ENCODE measurements around the gene PHLDB3. TPM values are rescaled to one million over a fixed set of nuclear protein-coding genes. Genes with fewer than 3 reads are reported as not detected.

The PHLDB3 gene
- total and polyA plus RNA-seq, 2 of the 4 experiments (the other 2 are of a cell fraction): 2.9 to 10.6 TPM

DNA sequence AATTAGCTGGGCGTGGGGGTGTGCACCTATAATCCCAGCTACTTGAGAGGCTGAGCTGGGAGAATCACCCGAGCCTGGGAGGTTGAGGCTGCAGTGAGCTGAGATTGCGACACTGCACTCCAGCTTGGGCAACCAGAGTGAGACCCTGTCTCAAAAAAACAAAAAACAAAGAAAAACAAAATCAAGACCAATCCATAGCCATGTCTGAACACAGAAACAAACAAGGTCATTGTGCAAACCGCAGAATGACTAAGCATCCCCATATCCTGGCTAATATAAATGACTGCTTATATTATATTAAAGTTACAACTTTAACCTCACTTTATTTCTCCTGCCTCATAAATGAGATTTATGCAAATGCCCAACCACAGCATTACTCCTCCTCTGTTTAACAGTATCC is 36.8 kb downstream of the PHLDB3 start:
- no peak for ATAC-seq (ENCODE audit: low read depth)
- peak overlapping the region; percentile 48 for H2BK5ac ChIP-seq (ENCODE audit: low read depth, low read length, poor library complexity, severe bottlenecking)
- DNase-seq: peak; percentile 70
- H4K8ac ChIP-seq (ENCODE audit: low read depth in 2 of 2, low read length in 2 of 2): peak overlapping the region; percentile 16 to 69; a peak in 2 of 4 replicates
- H4K20me1 ChIP-seq (ENCODE audit: insufficient read depth, low read length): no peaks in the 10 kb centered on the region
- peak overlapping the region; percentile 46 for H3K4me2 ChIP-seq (ENCODE audit: low read depth, low read length)
- H3K18ac ChIP-seq (ENCODE audit: low read depth, low read length): peak overlapping the region; percentile 60; the same call in 1 of the 2 replicates
- H3K56ac ChIP-seq (ENCODE audit: extremely low read depth, insufficient read depth, low read length): no peak overlapping the region
- H3K9ac ChIP-seq (ENCODE audit: low read depth, low read length): no peak overlapping the region
- H3K14ac ChIP-seq (replicated peaks; ENCODE audit: low read depth, low read length): no peak overlapping the region; the same call in 1 of the 2 replicates
- CTCF ChIA-PET: no interaction called here
- intact Hi-C loops (cut with micrococcal nuclease): no loop called here
- 0 out of 2 replicates have a peak overlapping the region, but pooled peaks have one; percentile 44 for H4K5ac ChIP-seq (ENCODE audit: low read depth, low read length)
- no peak overlapping the region for H2AK9ac ChIP-seq (replicated peaks; ENCODE audit: low read depth, low read length, poor library complexity)
- dilution Hi-C loops (cut with HindIII; ENCODE audit: low sequenced_read_pairs, unreplicated experiment): no loop called here
- 80% methylated on average over 1 of the region's 4 CpGs; no CpG with 5 or more reads in 1 of the 2 experiments for WGBS, 2 experiments (ENCODE audit: extremely low coverage in 2 of 2, insufficient read length in 1 of 2)
- H3K4ac ChIP-seq (ENCODE audit: low read depth, low read length): peak overlapping the region; percentile 79
- H3K9me1 ChIP-seq (ENCODE audit: insufficient read depth, low read length): peaks cover 12% of the 10 kb centered on the region
- TF ChIP-seq FOS (IDR thresholded peaks at IDR 0.05; ENCODE audit: low read depth, low read length) (0 out of 2 replicates have a peak, but pooled peaks have one; percentile 3), NFE2L2 (IDR thresholded peaks at IDR 0.05; ENCODE audit: low read depth, low read length) (peak; percentile 65; the same call in 1 of the 2 replicates), MAFK (IDR thresholded peaks at IDR 0.05; ENCODE audit: low read depth, low read length) (peak; percentile 3; the same call in 1 of the 2 replicates), CEBPB (IDR thresholded peaks at IDR 0.05; ENCODE audit: low read depth, low read length) (peak; percentile 88), SMC3 (IDR thresholded peaks at IDR 0.05; ENCODE audit: low read depth, low read length) (no peak)
- TF ChIP-seq, protein P1, sequence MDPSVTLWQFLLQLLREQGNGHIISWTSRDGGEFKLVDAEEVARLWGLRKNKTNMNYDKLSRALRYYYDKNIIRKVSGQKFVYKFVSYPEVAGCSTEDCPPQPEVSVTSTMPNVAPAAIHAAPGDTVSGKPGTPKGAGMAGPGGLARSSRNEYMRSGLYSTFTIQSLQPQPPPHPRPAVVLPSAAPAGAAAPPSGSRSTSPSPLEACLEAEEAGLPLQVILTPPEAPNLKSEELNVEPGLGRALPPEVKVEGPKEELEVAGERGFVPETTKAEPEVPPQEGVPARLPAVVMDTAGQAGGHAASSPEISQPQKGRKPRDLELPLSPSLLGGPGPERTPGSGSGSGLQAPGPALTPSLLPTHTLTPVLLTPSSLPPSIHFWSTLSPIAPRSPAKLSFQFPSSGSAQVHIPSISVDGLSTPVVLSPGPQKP (IDR thresholded peaks at IDR 0.05; ENCODE audit: borderline replicate concordance, low read depth, low read length): no peak
- no peaks in the 10 kb centered on the region for H3K27me3 ChIP-seq (ENCODE audit: control insufficient read depth, insufficient read depth, low read length)
- no peaks in the 10 kb centered on the region for H3K79me1 ChIP-seq (ENCODE audit: low read depth in 1 of 2, low read length in 2 of 2)
- no TSS peak for BruUV-seq (replicated peaks)
- H2BK20ac ChIP-seq (ENCODE audit: low read depth, low read length): peak overlapping the region; percentile 78; the same call in 1 of the 2 replicates
- H3K23ac ChIP-seq (ENCODE audit: low read depth, low read length): no peak overlapping the region
- peak overlapping the region; percentile 89 for H2AK5ac ChIP-seq (ENCODE audit: low read depth, low read length)
- in situ Hi-C loops (cut with MboI; ENCODE audit: low sequenced_read_pairs): no loop called here
- H3K9me3 ChIP-seq (ENCODE audit: control insufficient read depth, insufficient read depth, low read length): no peaks in the 10 kb centered on the region
- H2AFZ ChIP-seq (replicated peaks; ENCODE audit: low read length, poor library complexity): no peak overlapping the region
- no peak overlapping the region for H4K91ac ChIP-seq (ENCODE audit: insufficient read depth, low read depth, low read length)
- POLR2A ChIA-PET (ENCODE audit: unreplicated experiment): no interaction called here
- H3K27ac ChIP-seq (ENCODE audit: insufficient read depth, low read length): peak overlapping the region; percentile 14; the same call in 1 of the 2 replicates
- H2BK120ac ChIP-seq (ENCODE audit: low read depth, low read length): peak overlapping the region; percentile 56
- no peak overlapping the region for H3K4me3 ChIP-seq (ENCODE audit: insufficient read depth, low read depth, low read length)
- H3K4me1 ChIP-seq (ENCODE audit: control insufficient read depth, insufficient read depth, low read length): peaks cover 18% of the 10 kb centered on the region
- H3K36me3 ChIP-seq (ENCODE audit: control insufficient read depth, insufficient read depth, low read length): no peaks in the 10 kb centered on the region
- 0 out of 3 replicates have a peak overlapping the region, but pooled peaks have one; percentile 42 for H2BK15ac ChIP-seq (ENCODE audit: low read depth, low read length)
